Tibial nerve (tissue), 3 donors: Measurements from ENCODE around the gene GTF2H3.

Experiments used
- CTCF ChIP-seq, 5 experiments: fragments of 200-600 bp in 3 of 5; fragments of 450-650 bp in 2 of 5; sonication (generic) in 3 of 5; IDR thresholded peaks; one replicate each; pipeline ENCODE4 v1.5.1; 2016 to 2019; ENCODE audit warnings: antibody characterized with exemption in 5 of 5, mild to moderate bottlenecking in 3 of 5, moderate library complexity in 2 of 5
- POLR2A ChIP-seq, 2 donors: fragments of 450-650 bp; IDR thresholded peaks; one replicate each; pipeline ENCODE4 v1.6.1; 2017; ENCODE audit warnings: antibody characterized with exemption in 2 of 2, mild to moderate bottlenecking in 2 of 2, moderate library complexity in 2 of 2

GRCh38 chr12:123675436-123675835 lies 41.8 kb downstream of the GTF2H3 start:
- no peak for TF ChIP-seq CTCF (IDR thresholded peaks at IDR 0.05)
- TF ChIP-seq POLR2A (IDR thresholded peaks at IDR 0.05): no peak
